HG03354 (cell line): ENCODE data around the gene AKAP6.
"Not testable (repeated sequence)": the region's sequence is repeated elsewhere in the genome, so short reads cannot be mapped to it uniquely, and the experiment has no call there.

Source experiments
- ATAC-seq: cut with Tn5 transposase; IDR thresholded peaks from one replicate; pipeline ENCODE4 v1.9.1; 2021; ENCODE audit warnings: mild to moderate bottlenecking; ENCODE audit not compliant: unreplicated experiment, poor library complexity, severe bottlenecking

Gene AKAP6

DNA sequence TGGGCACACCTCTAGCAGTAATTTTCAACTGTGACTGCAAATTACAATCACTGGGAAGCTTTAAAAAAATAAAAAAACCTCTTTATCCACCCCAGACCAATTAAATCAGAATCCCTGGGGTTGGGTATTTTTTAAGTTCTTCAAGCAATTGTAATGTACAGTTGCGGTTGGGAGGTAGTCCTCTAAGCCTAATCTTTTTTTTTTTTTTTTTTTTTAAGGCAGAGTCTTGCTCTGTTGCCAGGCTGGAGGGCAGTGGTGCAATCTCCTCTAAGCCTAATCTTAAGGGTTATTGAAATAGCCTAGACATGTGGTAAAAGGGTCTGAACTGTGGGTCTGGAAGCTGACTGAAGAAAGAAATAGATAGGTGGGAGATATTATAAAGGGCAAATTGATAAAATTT lies 230.5 kb downstream of the AKAP6 start:
- ATAC-seq: no peak

DNA sequence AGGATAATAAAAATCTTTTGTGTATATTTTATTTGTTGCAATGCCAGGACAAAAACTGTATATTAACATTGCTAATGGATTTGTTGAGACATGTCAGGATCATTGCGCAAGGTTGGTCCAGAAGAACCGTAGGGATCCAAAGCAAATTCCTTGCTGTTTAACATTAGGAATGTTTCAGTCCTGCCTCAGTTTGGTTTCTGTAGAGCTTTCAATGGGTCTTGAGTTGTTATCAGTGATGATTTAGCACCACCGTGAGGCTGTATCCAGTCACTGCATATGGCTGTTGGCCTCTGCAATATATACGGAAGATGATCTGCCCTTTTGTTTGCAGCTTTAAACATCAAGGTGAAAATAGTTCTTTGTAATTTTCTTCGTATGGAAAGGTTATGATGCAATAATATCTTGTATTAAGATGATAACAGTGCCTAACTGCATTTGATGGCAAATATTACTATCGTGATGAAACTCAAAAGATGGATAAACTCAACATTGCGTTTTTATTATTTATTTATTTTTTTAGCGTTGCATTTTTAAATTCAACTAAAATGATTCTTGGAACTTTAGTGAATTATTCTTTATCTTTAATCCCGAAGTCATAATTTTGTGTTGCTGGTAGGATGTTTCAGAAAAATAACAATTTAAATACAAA lies 231.2 kb downstream of the AKAP6 start:
- ATAC-seq: peak; percentile 85

DNA sequence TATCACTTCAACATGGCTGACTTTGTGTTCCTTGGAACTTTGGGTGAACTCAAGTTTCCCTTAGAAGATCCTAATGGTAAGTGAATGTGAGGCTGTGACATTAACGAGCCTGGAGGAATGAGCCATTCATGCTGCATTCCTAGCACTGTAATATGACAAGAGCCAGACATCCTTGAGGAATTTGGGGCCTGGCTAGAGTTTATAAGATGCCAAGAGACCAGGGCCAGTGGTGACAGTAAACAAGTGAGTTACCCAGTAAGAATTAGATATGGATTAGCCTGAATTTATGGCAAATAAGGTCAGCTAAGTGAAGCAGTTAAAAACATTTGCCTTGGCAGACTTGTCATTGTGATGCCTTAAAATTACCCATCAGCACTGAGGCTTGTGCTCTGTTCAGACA lies 232.4 kb downstream of the AKAP6 start:
- ATAC-seq: no peak

DNA sequence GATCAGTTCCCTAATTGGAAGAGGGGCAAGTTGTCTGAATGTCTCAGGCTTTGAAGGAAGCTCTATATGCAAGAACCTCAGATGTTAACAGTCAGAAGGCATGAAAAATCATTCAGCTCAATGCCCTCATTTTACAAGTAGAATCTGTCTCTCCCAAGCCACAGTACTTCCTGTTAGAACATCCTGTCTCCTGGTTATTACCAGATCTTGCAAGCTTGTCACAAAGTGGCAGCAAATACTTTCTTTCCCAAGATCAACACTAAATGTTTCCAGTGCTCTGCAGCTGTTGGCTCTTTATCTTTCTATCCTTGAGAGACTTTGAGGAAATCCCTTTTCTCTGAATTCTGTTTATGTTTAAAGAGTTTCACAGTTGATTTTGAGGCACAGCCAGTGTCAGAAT lies 235.5 kb downstream of the AKAP6 start:
- ATAC-seq: no peak

DNA sequence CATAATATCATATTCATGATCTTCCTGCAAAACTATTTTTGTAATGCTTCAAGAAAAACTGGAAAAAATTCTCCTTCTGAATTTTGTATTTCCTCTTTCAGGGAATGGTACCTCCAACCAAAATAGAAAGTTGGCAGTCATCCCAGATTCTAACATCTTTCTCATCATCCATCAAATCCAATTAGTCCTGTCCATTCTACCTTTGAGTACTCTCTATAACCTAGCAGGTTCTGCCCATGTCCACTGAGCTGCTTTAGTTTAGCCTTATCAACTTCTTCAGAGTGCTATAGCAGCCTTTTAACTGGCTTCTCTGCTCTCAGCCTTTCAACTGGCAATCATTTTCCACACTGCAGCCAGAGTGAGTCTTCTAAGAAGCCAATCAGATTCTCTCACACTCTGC lies 236.2 kb downstream of the AKAP6 start:
- ATAC-seq: no peak

DNA sequence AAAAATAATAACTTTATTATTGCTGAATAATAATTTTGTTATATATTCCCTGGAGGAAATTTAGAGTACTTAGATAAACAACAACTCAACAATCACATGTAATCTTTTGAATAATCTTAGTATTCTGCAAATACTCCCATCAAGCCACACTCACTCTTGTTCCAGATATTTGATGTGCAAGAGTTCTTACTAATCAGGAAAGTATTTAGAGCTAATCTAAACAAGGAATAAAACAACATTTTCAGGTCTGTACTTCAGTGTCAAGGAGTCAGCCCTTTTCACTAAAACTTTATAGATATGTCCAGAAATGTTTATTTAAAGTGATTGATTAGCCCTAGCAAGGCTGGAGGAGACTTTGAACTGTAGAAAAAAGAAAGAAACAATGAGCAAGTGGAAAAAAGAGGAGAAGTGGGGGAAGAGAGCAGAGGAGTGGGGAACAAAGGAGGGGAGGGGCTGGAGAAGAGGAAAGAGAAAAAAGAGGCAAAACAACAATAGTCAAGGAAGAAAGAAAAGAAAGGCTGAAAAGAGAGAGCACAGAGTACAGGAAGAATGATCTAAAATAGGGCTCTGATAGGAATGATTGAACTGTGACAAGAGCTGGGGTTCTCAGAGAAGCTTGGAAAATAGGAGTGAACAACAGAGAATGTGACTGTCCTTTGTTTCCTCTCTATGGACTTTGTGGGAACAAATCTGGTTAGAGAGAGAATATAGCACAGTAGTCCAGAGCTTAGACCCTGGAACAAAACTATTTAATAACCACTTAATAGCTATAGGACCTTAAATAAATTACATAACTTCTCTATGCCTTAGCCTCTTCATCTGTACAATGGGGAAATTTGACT lies 238.7 kb downstream of the AKAP6 start:
- ATAC-seq: no peak

DNA sequence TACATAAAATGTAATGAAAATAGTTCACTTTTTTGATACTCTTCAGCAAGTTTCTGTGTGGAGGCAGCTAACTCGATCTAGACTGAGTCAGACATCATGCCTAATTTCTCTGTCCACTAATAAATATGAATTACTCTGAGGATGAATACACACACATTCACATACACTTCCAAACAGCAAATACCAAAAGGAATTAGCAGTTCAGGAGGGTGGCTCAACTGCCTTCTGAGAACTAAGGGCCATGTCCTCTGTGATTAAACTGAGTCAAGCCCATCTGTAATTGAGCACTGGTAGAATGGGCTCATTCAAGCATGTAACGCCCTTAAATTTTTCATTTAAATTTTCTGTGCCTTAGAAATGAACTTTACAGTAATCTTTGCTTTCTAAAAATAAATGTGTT lies 242.5 kb downstream of the AKAP6 start:
- no peak for ATAC-seq

DNA sequence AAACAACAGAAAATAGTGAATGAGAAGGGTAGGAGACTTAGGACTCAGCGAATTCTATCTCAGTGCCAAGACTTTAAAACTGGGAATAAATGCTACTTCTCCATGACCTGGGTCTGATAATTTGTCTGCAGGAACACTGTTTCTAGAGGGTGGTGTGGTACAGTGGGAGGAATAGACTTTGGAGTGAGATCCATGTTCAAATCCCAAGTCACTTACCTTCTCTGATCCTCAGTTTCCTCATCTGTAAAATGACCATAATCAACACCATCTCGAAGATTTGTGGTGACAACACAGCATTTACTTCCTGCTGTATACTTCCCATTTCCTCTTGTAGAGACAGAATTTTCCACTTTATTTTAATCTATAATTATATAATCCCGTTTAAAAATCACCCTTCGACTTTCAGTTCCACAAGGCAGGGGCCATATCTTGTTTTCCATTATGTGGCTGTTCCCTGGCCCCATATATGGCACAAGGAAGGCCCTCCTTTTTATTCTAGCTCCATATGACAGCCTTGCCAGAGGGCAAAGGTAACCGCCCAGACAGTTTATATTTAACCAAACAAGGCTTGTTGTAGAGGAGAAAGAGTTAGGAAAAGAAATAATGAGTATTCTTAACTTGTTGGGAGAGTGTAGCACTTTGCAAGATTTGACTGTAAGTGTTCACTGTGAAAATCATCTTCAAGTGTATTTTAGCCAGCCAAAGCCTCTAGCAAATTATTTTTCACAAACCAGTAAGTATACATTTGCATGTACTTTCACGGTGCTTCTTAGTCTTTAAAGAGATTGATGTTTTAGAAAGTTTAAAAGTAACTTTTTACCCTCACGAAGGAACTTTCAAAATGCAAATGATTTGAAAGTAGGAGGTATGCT lies 243.1 kb downstream of the AKAP6 start:
- peak; percentile 71 for ATAC-seq

DNA sequence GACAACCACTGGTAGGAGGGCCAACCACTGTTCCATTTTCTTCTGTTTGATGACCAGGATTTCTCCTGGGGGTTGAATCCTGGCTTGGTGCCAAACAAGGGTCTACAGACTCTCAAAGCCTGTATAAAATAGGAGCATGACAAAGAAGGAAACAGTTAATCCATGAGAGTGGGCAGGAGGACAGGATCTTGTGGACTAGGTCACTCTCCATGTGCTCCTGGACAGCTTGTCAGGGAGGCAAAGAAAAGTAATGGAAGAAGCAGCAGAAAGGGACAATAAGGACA lies 243.7 kb downstream of the AKAP6 start:
- no peak for ATAC-seq

DNA sequence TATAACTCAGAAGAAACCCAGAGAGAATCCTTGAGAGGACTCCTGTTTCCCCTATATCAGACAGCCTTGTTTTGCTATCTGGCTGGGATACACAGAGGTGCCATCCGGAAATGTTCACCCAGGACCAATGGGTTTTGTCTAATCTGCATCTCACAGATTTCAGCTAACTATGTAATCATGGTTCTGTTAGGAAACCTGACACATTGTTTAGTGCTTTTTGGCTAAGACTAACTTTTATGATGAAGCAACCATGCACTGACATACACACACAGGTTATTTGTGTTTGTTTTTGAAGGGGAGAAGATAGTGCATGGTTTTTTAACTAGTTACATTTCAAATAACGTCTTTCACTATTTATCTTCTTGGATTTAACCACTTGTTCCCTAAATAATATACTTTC lies 245.2 kb downstream of the AKAP6 start:
- ATAC-seq: no peak

DNA sequence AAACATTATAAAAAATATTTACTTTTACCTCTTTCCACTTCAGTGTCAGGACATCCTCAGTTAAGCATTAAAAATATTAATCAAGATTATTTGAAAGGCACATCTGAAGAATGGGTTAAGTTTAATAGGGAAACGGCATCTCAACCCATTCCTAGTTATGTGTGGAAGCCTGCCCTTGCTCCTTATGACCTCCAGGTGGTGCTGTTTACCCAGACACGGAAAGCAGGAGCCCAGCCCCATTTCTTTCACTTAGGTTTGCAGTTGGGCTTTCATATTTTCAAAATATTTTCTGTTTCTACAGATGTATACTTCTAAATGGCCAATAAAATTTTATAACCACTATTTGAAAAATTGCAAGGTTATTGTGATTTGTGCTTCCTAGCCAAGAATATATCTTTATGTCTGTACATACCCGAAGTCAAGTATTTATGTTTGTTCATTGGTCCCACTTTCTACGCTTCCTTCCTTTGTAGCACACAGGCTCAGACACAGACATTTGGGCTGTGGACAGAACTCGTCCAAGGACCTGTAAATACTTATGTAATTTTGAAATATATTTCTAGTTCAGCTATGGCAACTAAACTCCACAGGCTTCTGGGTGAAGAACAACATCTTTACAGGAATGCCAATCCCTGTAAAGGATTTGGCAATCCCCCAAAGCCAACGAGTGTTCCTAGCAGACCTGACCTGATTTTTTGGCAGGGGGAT lies 247.1 kb downstream of the AKAP6 start:
- peak; percentile 62 for ATAC-seq

DNA sequence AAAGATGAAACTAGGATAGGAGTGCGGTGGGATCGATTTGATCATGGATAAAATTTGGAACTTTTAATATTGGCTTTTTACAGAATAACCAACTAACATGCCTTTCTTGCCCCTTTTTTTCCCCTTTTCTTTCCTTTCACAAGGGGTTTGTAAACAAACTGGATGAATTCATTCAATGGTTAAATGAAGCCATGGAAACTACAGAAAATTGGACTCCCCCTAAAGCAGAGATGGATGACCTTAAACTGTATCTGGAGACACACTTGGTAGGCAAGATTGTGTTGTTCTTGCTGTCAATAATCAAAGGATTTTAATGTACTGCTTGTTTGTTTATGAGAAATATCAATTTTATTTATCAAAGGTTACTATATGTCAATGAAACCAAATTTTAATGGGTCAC lies 247.9 kb downstream of the AKAP6 start:
- no peak for ATAC-seq

DNA sequence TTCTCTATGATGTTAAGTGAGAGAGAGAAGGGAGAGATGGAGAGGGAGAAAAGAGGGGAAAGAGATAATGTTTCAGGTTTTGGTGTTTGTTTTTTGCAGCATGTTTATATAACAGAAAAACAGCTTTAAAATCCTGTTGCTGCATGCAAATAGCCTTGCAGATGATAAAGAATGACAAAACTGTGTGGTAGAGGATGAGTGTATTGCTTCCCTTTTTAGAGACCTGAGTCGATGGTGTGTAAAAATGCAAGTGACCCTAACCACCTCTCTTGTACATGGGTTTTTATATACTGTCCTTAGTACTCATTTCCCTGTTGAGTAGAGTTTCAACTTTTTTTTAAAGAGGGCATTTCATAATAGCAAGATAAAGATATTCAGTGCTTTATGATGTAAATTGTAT lies 249.1 kb downstream of the AKAP6 start:
- ATAC-seq: peak; percentile 81

DNA sequence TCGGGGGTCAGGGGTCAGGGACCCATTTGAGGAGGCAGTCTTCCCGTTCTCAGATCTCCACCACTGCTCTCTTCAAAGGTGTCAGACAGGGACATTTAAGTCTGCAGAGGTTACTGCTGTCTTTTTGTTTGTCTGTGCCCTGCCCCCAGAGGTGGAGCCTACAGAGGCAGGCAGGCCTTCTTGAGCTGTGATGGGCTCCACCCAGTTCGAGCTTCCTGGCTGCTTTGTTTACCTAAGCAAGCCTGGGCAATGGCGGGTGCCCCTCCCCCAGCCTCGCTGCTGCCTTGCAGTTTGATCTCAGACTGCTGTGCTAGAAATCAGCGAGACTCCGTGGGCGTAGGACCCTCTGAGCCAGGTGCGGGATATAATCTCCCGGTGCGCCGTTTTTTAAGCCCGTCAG lies 254.3 kb downstream of the AKAP6 start:
- ATAC-seq: not testable (repeated sequence)

DNA sequence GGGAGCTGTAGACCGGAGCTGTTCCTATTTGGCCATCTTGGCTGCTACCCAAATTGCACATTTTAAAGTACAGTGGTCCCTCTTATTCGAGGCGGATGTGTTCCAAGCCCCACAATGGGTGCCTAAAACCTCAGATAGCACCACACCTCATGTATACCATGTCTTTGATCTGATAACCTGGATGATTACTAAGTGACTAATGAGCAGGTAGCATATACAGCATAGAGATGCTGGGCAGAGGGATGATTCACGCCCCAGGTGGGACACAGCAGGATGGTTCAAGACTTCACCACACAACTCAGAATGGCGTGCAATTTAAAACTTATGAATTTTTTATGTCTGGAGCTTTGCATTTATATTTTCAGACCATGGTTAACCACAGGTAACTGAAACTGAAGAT lies 255.0 kb downstream of the AKAP6 start:
- ATAC-seq: no peak

DNA sequence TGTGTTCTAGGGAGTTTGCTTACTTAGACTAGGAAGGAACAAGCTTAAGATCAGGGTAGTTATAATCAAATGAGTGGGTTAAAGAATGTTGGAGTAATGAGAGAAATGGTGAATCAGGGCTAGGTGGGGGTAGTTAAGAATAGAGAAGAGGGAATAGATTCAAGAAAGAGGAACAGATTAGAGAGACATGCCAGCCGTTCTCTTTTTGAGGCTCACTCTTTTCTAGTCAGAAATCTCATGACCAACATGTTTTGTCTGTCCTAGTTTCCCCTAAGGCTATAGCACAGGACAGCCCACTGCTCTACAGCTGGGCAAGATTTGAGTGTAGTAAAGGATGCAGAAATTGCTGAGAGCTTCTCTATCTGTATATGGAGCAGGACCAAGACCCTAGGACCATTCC lies 258.4 kb downstream of the AKAP6 start:
- ATAC-seq: no peak

DNA sequence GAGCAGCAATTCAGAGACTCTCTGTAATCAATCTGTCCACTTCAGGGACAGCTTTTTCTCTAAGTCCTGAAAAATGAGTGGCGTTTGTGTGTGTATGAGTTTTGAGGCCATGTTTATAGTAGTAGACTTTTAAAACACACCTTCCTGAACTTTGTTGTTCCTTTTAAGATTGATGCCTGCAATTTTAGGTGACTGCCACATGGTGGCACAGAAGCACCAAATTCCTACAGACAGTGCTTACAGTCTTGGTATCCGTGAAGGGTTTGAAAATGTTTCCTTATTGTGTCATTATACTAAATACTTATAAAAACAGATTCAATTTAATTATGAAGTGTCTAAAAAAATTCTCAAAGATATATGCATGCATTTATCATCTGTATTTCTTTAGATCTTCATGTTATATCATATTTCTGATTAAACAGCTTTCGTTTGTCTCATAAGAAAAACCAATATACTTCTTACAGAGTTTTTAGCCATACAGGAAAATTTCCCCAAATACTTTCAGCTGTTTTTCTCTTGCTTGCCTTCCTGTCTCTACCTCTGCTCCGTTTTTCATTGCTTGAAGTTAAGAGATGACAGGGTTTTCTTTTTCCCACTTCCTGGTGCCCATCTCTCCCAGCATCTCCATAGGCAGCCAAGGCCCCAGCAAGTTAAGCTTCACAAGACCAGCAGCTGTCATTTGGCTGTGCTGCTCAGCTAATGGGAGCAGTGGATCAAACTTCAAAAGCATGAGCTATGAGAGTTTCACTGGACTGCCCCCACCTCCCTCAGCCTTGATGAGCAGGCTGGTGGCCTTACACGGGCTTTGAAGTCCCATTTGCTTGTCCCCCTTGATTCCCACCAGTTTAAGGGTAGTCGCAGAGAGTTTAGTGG lies 259.6 kb downstream of the AKAP6 start:
- peak; percentile 56 for ATAC-seq

DNA sequence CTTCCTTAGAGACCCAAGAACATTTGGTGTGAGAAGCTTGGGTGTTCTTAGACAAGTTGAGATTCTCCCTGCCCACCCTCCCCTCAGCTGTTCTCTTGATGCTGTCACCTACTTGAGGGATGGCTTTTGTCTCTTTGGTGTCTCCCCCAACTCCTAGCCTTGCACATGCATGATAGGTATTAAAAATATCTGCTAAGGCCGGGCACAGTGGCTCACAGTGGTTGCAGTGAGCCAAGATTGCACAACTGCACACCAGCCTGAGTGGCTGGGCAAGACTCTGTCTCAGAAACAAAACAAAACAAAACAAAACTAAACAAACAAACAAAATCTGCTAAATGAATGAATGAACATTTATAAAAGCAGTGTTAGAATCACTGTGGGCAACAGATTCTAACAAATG lies 261.1 kb downstream of the AKAP6 start:
- no peak for ATAC-seq

DNA sequence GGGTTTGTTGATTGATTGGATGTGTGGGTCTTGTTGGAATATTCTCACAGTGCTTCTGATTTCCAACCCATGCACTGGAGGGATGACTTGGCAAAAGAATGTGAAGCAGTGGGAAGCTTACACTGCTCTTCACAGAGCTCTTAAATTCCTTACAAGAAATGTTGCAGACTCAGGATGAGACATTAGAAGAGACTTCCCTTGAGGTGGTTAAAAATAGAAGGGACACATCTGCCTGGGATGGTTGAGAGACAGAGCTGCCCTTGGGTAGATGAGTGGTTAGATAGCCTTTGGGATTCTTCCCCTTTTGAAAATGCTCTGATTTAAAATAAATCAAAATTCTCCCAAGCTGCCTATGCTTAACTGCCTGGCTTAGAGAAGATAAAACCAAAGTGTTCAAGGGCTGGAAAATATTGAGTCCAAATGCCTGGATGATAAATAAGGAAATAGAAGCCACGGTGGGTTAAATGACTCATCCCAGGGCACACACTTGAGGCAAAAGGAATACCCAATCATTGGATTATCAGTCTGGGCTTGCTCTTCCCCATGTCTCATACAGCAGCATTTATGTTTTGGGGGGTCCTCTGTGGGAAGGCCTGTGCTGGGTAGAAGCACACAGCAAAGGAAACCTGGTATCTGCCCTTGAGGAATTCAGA lies 264.3 kb downstream of the AKAP6 start:
- no peak for ATAC-seq
